RWPE2 (cell line): ENCODE measurements around the gene SLC30A5.
A peak's percentile ranks its signal among the peaks of the same experiment; 100 is the strongest.

Experiments
- ATAC-seq: fragments of 200-7000 bp; cut with Tn5 transposase; 3 replicates; pipeline ENCODE4 v1.9.1; 2021; ENCODE audit warnings: low read depth
- DNase-seq: peaks from one replicate; pipeline ENCODE4 v3.0.0-alpha.2; 2020; ENCODE audit warnings: low spot score
- H3K27ac ChIP-seq: fragments of 450-650 bp; 2 replicates; pipeline ENCODE4 v1.5.1; 2017; ENCODE audit warnings: mild to moderate bottlenecking; ENCODE audit not compliant: poor library complexity, severe bottlenecking
- H3K27me3 ChIP-seq: fragments of 250-450 bp; sonication (Bioruptor Pico); 2 replicates; pipeline ENCODE4 v1.5.1; 2021; ENCODE audit warnings: mild to moderate bottlenecking, moderate library complexity; ENCODE audit not compliant: insufficient read depth, poor library complexity, severe bottlenecking
- H3K36me3 ChIP-seq: fragments of 250-450 bp; sonication (Bioruptor Pico); 2 replicates; pipeline ENCODE4 v1.5.1; 2020; ENCODE audit warnings: low read depth, mild to moderate bottlenecking, moderate library complexity
- H3K4me1 ChIP-seq: fragments of 250-450 bp; sonication (Bioruptor Pico); 2 replicates; pipeline ENCODE4 v1.5.1; 2021; ENCODE audit warnings: mild to moderate bottlenecking, moderate library complexity; ENCODE audit not compliant: insufficient read depth, poor library complexity, severe bottlenecking
- H3K4me3 ChIP-seq: fragments of 250-450 bp; sonication (Bioruptor Pico); 2 replicates; pipeline ENCODE4 v1.5.1; 2021; ENCODE audit warnings: mild to moderate bottlenecking, moderate library complexity; ENCODE audit not compliant: severe bottlenecking
- H3K9me3 ChIP-seq: fragments of 250-450 bp; sonication (Bioruptor Pico); 2 replicates; pipeline ENCODE4 v1.5.1; 2021; ENCODE audit warnings: mild to moderate bottlenecking, moderate library complexity; ENCODE audit not compliant: severe bottlenecking
- TF ChIP-seq, protein P1 (sequence below): fragments of 450-650 bp; IDR thresholded peaks from one replicate; pipeline ENCODE4 v1.5.1; 2017; ENCODE audit warnings: mild to moderate bottlenecking, moderate library complexity; ENCODE audit not compliant: poor library complexity, severe bottlenecking

Gene SLC30A5

DNA sequence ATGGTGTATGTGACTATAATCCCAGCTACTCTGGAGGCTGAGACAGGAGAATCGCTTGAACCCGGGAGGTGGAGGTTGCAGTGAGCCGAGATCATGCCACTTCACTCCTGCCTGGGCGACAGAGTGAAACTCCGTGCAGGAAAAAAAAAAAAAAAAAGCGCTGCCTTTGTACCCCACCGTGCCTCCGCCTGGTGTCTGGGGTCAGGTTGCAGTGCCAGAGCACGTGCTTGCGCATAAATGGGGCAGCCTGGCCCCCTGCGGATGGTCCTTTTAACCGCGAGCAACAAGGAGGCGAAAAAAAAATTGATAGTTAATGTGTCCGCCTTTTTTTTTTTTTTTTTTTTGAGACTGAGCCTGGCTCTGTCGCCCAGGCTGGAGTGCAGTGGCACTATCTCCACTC, 66.8 kb downstream of the SLC30A5 start:
- Histone ChIP-seq H3K9me3 (no peaks in the 10 kb centered on the region), H3K27ac (no peak overlapping the region), H3K36me3 (no peaks in the 10 kb centered on the region), H3K4me1 (no peaks in the 10 kb centered on the region), H3K4me3 (no peak overlapping the region), H3K27me3 (no peaks in the 10 kb centered on the region)
- TF ChIP-seq, protein P1, sequence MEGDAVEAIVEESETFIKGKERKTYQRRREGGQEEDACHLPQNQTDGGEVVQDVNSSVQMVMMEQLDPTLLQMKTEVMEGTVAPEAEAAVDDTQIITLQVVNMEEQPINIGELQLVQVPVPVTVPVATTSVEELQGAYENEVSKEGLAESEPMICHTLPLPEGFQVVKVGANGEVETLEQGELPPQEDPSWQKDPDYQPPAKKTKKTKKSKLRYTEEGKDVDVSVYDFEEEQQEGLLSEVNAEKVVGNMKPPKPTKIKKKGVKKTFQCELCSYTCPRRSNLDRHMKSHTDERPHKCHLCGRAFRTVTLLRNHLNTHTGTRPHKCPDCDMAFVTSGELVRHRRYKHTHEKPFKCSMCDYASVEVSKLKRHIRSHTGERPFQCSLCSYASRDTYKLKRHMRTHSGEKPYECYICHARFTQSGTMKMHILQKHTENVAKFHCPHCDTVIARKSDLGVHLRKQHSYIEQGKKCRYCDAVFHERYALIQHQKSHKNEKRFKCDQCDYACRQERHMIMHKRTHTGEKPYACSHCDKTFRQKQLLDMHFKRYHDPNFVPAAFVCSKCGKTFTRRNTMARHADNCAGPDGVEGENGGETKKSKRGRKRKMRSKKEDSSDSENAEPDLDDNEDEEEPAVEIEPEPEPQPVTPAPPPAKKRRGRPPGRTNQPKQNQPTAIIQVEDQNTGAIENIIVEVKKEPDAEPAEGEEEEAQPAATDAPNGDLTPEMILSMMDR = no peak
- DNase-seq (no peak), ATAC-seq (no peak)

DNA sequence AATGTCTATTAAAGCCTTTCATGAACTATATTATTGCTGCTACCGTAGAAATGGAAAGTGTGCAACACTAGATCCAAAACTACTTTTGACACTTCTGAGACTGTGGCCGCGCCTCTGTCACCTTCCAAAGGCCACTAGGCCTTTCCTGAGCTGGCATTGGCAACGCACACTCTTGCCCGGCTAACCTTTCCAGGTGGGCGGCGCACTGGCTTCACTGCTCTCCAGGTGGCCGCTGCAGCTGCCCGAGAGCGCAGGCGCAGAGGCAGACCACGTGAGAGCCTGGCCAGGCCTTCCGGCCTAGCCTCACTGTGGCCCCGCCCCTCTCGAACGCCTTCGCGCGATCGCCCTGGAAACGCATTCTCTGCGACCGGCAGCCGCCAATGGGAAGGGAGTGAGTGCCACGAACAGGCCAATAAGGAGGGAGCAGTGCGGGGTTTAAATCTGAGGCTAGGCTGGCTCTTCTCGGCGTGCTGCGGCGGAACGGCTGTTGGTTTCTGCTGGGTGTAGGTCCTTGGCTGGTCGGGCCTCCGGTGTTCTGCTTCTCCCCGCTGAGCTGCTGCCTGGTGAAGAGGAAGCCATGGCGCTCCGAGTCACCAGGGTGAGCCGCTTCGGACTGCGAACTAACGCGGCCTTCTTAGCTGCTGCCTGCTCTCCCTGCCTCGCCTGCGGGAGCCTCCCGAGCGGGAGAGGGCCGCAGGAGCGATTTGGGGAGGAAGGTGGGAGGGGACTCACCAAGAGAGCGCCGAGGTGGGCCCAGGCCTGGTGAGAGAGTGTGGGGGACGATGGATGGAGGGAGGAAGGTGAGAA, 73.1 kb downstream of the SLC30A5 start, which contains the start of gene CCNB1:
TSS of gene CCNB1 (plus strand) at position 465 of the 807 bp plus-strand sequence. CDS start at position 578, 113 bp downstream.
- Histone ChIP-seq H3K9me3 (no peaks in the 10 kb centered on the region), H3K27ac (peak within 1 kb of the TSS; percentile 65), H3K27me3 (no peaks in the 10 kb centered on the region), H3K4me3 (peak within 1 kb of the TSS; percentile 68), H3K36me3 (peaks cover 43% of the 10 kb centered on the region), H3K4me1 (peaks cover 17% of the 10 kb centered on the region)
- TF ChIP-seq, protein P1 = peak; percentile 10
- ATAC-seq (peak; percentile 99), DNase-seq (peak; percentile 99)

DNA sequence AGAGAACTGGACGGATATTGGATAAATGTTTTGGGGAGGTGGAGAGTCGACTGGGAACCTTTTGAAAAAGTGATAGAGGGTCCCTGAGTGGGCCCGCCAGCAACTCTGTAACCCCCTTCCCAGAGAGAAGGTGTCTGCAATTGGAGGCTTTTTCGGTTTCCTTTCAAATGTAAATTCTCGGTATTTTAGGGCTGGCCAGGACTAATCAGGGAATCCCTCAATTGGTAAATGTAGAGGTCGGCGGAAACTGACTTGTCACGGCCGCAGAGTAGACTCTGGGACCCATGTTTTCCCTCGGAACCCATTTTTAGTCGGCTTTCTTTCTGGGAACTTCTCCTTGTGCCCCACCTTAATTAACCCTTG, 73.7 kb downstream of the SLC30A5 start:
- Histone ChIP-seq H3K4me3 (peak overlapping the region; percentile 68), H3K9me3 (no peaks in the 10 kb centered on the region), H3K4me1 (peaks cover 17% of the 10 kb centered on the region), H3K27me3 (no peaks in the 10 kb centered on the region), H3K27ac (peak overlapping the region; percentile 65), H3K36me3 (peaks cover 49% of the 10 kb centered on the region)
- DNase-seq (no peak), ATAC-seq (no peak)
- TF ChIP-seq, protein P1 = no peak

DNA sequence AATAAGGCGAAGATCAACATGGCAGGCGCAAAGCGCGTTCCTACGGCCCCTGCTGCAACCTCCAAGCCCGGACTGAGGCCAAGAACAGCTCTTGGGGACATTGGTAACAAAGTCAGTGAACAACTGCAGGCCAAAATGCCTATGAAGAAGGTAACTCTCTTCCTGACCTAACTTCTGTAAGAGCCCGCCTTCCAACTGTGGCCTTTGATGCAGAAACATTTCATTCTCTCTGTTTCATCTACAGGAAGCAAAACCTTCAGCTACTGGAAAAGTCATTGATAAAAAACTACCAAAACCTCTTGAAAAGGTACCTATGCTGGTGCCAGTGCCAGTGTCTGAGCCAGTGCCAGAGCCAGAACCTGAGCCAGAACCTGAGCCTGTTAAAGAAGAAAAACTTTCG, 74.1 kb downstream of the SLC30A5 start:
- Histone ChIP-seq H3K27me3 (no peaks in the 10 kb centered on the region), H3K4me1 (peaks cover 17% of the 10 kb centered on the region), H3K36me3 (peaks cover 54% of the 10 kb centered on the region), H3K27ac (peak overlapping the region; percentile 65), H3K9me3 (no peaks in the 10 kb centered on the region), H3K4me3 (peak overlapping the region; percentile 68)
- DNase-seq = no peak
- TF ChIP-seq, protein P1 = no peak
- ATAC-seq = no peak

DNA sequence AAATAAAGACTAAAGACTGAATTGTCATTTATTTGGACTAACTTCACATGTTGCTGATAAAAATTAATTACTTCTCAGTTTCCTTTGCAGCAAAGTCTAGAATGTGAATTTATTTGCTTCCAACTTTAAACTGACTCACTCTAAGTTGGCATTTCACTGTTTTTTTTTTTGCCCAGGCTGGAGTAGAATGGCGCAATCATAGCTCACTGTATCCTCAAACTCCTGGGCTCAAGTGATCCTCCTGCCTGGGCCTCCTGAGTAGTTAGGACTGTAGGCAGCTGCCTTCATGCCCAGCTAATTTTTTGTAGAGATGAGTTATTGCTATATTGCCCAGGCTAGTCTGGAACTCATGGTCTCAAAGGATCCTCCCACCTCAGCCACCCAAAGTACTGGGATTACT, 76.7 kb downstream of the SLC30A5 start:
- DNase-seq (no peak), ATAC-seq (no peak)
- H3K9me3 ChIP-seq = no peaks in the 10 kb centered on the region
- TF ChIP-seq, protein P1 = no peak
- no peaks in the 10 kb centered on the region for H3K27me3 ChIP-seq
- peaks cover 17% of the 10 kb centered on the region for H3K4me1 ChIP-seq
- H3K4me3 ChIP-seq = no peak overlapping the region
- no peak overlapping the region for H3K27ac ChIP-seq
- peaks cover 79% of the 10 kb centered on the region for H3K36me3 ChIP-seq
